ENCODE measurements around the gene KCTD6. TPM values are rescaled to one million over a fixed set of nuclear protein-coding genes. Genes with fewer than 3 reads are reported as not detected.

Gene KCTD6
- 7.6 and 8.1 TPM in 2 replicates for total RNA-seq

GRCh38 chr3:58491506-58492402, at the start of gene KCTD6:
Gene KCTD6, plus strand, starts transcription at chr3:58492096. Its CDS starts 6,660 bp downstream, at chr3:58498756.

DNA sequence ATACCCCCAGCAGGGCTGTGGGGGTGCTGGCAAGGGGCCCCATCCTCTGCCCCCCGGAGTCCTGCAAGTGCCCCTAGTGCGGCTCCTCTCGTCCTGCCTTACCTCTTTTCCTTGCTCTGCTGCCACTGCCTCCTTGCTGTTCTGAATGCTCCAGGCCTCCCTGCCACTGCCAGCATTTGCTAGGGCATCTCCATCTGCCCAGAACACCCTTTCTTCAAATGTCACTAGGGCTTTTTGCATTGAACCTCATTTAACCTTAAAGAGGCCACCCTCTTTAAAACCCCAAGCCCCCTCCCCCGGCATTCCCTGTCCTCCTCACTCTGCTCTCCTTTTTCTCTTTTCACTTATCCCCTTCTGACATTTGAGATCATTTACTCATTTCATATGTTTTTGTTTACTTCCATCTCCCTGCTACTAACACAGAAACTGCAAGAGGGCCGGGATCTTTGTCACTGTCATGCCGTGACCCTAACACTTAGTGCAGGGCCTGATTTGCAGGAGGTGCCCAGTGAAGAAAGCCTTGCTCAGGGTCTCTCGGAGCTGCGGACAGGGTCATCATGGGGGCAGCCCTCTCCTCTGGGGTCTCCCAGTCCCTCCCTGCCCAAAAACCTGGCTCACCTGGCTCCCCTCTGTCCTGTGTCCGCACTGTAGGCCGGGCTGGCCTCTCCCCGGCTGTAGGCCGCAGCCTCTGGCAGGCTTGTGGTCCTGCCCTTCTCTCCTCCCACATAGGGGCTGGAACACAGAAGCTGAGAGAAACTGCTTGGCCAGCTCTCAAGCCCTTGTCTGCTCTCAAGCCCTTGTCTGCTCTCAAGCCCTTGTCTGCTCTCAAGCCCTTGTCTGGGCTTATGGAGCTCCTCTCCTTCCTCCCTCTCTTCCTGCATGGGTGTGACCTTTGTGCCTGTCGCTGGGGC, 44.9 kb downstream of the KCTD6 start, which contains the start of gene ACOX2:
Gene ACOX2 (minus strand): TSS at position 690 of the 911 bp plus-strand sequence. CDS start 2,084 bp downstream, outside the sequence.

Other genes with a start within 250 kb of the KCTD6 start
- 9.1 and 12.2 TPM in 2 replicates for gene RPP14, start 185.9 kb upstream of the KCTD6 start, total RNA-seq
- gene HTD2, start 185.6 kb upstream of the KCTD6 start, total RNA-seq: 5.7 and 9.5 TPM in 2 replicates
- gene PXK, start 159.2 kb upstream of the KCTD6 start, total RNA-seq: 40.1 and 52.6 TPM in 2 replicates
- 77.7 and 78.6 TPM in 2 replicates for gene PDHB, start 58.3 kb upstream of the KCTD6 start, total RNA-seq
- 23.3 and 25.8 TPM in 2 replicates for gene ACOX2, start 45.1 kb downstream of the KCTD6 start, total RNA-seq
- under 0.01 TPM in 1 of 2 replicates, not detected in the other for gene FAM107A, start 85.3 kb downstream of the KCTD6 start, total RNA-seq
- not detected in 2 replicates for gene FAM3D, start 174.7 kb downstream of the KCTD6 start, total RNA-seq

Data from smooth muscle cell of bladder (primary cell).